Stimulated activated CD8-positive, alpha-beta memory T cell treated with anti-CD3 and anti-CD28 coated beads, Interleukin-12 subunit alpha, Interleukin-12 subunit beta, amount 100 ng/mL, for 1 hour (primary cell): Measurements from ENCODE around the gene LRP1B.
"Not testable (repeated sequence)": the region's sequence is repeated elsewhere in the genome, so short reads cannot be mapped to it uniquely, and the experiment has no call there.

Source experiments
- DNase-seq: peaks from one replicate; pipeline ENCODE4 v3.0.0-alpha.2; 2020; ENCODE audit warnings: low read depth

LRP1B gene

GRCh38 chr2:141301551-141301950 lies 829.3 kb downstream of the LRP1B start:
- DNase-seq: no peak

GRCh38 chr2:141280037-141280436 lies 850.8 kb downstream of the LRP1B start:
- DNase-seq: no peak

DNA sequence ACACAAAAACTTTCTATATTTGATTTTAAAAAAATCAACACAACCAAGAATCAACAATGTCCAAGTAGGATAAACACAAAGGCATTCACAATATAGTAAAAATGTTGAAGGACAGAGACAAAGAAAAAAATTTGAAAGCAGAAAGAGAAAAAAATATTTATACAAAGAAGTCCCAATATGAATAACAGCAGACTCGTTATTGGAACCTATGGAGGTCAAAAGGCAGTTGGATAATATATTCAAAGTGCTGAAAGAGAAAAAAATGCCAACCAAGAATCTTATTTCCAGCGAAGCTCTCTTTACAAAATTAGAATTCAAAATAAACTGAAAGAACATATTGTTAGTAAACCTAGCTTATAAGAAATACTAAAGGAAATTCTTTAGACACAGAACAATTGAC lies 859.5 kb downstream of the LRP1B start:
- no peak for DNase-seq

DNA sequence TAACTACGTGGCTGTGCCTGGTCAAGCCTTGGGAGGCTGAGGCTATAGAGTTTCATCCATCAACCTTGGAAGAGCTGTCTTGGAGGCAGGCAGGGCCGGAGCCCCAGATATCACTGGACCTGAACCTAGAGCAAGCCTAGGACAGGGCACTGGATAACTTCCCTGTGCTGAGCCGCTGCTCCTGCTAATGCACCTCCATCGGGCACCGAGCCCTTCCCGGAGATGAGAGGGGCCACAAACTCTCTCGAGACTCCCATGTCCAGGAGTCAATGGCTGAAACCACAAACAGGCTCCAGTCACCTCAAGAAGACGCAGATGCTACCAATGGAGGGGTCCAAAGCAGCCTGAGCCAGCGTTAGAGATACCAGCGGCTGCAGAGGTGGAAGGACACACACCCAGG lies 866.0 kb downstream of the LRP1B start:
- no peak for DNase-seq

DNA sequence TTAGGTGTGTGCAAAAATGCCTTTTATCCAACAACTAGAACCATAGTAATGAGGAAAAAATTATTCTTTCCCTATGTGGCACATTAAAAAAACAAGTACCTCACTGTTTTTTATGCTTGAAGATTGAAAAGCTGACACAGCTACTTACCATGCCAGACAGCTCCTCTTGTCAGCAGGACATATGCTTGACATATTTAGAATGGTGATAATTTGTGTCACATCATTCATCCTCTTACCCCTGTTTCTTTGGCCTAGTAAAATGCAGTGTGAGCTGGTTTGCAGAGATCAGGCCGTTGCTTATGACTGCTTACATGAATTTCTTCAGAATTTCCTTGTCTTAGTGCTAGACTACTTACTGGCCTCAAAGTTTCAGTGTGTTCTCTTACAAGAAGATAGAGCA lies 869.9 kb downstream of the LRP1B start:
- no peak for DNase-seq

- no peak for DNase-seq
Measured at GRCh38 chr2:141259683-141260082, 871.1 kb downstream of the LRP1B start.

DNA sequence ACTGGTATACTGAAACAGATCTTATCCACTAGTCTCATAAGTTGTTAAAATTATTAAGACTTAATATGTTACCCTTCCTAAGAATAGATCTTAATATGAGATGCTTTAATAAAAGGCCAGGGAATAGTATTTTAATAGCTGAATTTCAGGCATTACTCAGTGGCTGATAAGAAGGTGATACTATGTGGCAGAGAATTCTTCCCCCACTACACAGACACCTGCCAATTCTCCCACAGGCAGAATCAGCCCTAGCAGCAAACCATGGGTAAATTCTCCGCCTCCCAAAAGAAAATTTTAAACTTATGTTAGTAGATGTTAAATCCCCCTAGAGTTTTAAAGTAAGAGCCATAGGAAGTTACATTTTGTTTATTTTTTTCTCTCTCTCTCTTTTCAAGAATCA lies 888.8 kb downstream of the LRP1B start:
- no peak for DNase-seq

GRCh38 chr2:141226560-141226959 lies 904.3 kb downstream of the LRP1B start:
- DNase-seq: no peak

DNA sequence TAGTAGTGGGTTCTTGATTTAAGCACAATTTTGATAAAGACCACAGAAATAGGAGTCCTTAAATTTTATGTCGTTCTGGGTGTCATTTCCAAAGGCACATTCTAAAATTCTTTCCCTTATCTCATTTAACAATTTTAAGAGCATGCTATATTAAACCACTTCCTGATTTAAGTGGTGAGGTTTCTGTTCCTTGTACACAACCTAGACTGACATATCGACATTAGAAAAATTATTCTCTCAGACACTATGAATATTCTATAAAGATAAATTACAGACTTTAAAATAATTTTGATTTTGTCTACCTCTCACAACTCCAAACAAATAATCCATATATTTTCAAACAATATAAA lies 923.8 kb downstream of the LRP1B start:
- no peak for DNase-seq

GRCh38 chr2:141201016-141201565 lies 929.7 kb downstream of the LRP1B start:
- no peak for DNase-seq

- no peak for DNase-seq
Measured at GRCh38 chr2:141200191-141200590, 930.6 kb downstream of the LRP1B start.

DNA sequence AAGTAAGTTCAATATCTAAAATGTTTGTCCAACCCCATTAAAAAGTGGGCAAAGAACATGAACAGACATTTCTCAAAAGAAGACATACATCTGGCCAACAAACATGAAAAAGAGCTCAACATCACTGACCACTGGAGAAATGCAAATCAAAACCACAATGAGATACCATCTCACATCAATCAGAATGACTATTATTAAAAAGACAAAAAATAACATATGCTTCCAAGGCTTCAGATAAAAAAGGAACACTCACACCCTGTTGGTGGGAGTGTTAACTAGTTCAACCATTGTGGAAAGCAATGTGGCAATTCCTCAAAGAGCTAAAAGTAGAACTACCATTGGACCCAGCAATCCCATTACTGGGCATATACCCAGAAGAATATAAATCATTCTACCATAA lies 931.1 kb downstream of the LRP1B start:
- DNase-seq: no peak

- no peak for DNase-seq
Measured at GRCh38 chr2:141195087-141195486, 935.7 kb downstream of the LRP1B start.

GRCh38 chr2:141187075-141187439 lies 943.8 kb downstream of the LRP1B start:
- DNase-seq: no peak

DNA sequence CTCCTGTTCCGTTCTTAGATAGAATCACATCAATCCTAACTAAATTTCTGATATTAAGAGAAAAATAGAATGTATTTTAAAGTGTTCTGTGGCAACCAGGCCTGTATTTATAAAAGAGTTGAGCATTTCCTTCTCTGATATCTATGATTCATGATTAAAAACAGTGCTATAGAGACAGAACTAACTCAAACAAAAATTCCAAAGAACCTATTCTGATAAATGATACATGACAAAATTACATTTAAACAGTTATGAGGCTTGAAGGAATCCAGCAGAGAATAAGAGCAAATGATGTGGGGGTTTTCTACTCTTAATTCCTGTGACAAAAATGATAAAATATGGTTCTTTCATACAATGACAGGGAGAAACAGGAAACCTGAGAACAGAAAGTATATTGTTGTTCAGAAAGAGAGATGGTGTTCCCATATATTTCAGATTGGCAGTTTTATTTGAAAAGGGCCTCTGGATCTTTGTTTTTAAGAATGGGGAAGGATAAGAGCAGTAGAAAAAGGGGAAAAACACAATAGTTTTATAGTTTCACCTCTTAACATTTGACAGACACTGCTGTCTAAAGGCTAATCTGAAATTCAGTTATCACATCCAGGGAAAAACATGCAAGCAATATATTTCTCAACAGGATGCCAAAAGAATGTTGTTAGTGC lies 944.3 kb downstream of the LRP1B start:
- DNase-seq: no peak

DNA sequence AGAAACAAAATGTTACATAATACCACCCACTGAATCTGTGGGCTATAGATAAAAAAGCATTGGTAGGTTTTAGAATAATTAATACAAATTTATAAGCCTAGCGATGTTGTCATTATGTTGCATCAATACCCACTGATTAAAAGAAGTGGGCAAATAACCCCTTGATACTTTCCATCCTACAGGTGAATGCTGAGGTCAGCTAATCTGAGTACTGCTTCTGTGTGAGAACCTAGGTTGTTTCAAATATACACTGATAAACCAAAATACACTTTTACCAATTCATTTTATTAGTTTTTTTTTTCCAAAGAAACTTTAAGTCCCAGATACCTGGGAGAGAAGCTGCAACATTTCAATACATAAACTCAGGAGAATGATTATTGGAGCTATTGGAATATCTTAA lies 948.6 kb downstream of the LRP1B start:
- DNase-seq: no peak

- not testable (repeated sequence) for DNase-seq
Measured at GRCh38 chr2:141169117-141169516, 961.7 kb downstream of the LRP1B start.

DNA sequence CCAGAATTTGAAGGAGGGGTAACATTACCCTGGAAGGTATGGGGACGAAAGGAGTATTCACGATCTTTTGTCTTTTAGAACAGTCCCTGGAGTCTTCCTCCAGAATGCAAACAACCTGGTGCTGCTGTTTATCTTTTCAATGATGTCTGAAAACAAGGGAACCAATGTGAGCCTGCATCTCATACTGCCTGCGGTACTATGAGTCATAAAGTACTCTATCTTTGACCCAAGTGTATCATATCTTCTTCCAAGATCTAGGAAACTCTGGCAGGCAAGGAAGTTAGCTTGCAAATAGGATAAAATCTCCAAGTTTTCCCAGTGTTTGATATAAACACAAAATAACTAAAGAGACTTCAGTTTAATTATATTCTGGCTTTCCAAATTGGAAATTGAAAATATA lies 968.5 kb downstream of the LRP1B start:
- DNase-seq: no peak

DNA sequence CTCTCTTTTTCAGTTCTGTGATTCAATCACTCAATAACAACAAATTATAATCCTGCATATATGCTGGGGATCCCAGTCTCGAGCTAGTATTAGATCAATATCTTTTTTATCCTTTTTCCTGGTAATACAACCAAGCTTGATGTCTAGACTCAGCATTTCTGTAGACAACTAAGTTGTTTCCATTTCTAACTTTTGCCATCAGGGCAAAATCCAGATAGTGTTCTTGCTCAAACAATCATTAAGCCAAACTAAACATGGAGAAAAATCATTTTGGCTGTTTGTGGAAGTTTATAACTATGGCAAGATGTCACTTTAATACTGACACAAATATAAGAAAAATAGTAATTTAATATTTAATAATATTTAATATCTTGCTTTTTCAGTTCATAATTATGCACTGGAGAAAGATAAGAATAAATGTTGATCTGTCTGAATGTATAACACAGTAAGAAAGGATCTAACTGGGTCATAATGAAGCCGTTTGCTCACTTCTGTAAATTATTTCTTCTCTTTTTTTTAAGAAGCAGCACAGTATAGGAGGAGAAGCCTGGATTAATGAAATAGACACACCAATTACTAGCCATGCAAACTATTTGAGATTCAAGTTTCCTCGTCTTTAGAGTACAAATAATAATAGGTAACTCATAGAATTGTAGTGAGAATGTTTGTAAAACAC lies 979.1 kb downstream of the LRP1B start:
- no peak for DNase-seq

DNA sequence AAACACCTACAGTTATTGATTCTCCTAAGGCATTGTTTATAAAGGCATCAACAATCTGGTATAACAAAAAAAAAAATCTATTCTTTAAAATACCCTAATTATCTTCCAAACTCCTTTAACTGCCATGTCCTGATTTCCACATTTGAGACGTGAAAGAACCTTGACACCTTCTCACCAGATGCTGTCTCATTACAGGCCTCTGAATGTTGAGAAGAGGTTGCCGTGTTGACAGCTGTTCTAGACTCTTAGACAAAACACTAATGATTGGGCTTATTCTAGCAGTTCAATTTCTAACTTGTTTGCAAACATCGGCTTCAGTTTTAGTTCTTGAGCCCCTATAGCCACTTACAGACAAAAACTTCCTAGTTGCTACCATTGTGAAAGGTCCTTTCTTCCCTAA lies 988.8 kb downstream of the LRP1B start:
- no peak for DNase-seq

- no peak for DNase-seq
Measured at GRCh38 chr2:141137122-141137693, 993.6 kb downstream of the LRP1B start.

DNA sequence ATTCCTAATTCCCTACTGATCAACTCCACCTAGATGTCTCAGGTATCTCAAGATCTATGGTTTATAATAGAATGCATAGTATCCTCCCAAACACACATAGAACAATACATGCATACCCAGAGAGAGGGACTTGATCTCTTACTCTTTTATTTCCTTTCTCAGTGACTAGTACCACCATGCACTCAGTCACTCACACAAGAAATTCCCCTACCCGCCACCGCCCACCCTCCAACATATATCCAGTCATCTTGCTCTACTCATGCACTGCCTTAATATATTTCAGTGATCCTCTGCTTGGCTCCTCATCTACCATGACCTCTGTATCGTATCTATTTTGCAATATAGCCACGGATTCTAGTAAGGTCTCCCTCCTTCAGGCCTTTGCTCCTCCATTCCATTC lies 996.9 kb downstream of the LRP1B start:
- no peak for DNase-seq

- no peak for DNase-seq
Measured at GRCh38 chr2:141125432-141125831, 1005.4 kb downstream of the LRP1B start.

- DNase-seq: no peak
Measured at GRCh38 chr2:141118836-141119235, 1012.0 kb downstream of the LRP1B start.
